HG02885 (cell line): ENCODE results near the gene SH3BGRL2.
"Not testable (repeated sequence)": the region's sequence is repeated elsewhere in the genome, so short reads cannot be mapped to it uniquely, and the experiment has no call there.

Experiments
- ATAC-seq: cut with Tn5 transposase; IDR thresholded peaks from one replicate; pipeline ENCODE4 v1.9.1; 2021; ENCODE audit warnings: mild to moderate bottlenecking; ENCODE audit not compliant: unreplicated experiment, poor library complexity

Gene SH3BGRL2

GRCh38 chr6:79646561-79646960, 15.4 kb downstream of the SH3BGRL2 start:
- no peak for ATAC-seq

GRCh38 chr6:79647741-79648140, 16.6 kb downstream of the SH3BGRL2 start:
- ATAC-seq, result no peak

GRCh38 chr6:79648328-79648727, 17.2 kb downstream of the SH3BGRL2 start:
- ATAC-seq, result no peak

- ATAC-seq, result no peak
Measured at GRCh38 chr6:79649016-79649415, 17.9 kb downstream of the SH3BGRL2 start.

GRCh38 chr6:79650950-79651349, 19.8 kb downstream of the SH3BGRL2 start:
- ATAC-seq, result no peak

- no peak for ATAC-seq
Measured at GRCh38 chr6:79656134-79656533, 25.0 kb downstream of the SH3BGRL2 start.

- ATAC-seq, result no peak
Measured at GRCh38 chr6:79657238-79657637, 26.1 kb downstream of the SH3BGRL2 start.

GRCh38 chr6:79663655-79664054, 32.5 kb downstream of the SH3BGRL2 start:
- not testable (repeated sequence) for ATAC-seq

- ATAC-seq, result no peak
Measured at GRCh38 chr6:79665725-79666551, 34.8 kb downstream of the SH3BGRL2 start.

- ATAC-seq, result no peak
Measured at GRCh38 chr6:79666634-79667033, 35.5 kb downstream of the SH3BGRL2 start.

GRCh38 chr6:79668381-79668780, 37.3 kb downstream of the SH3BGRL2 start:
- ATAC-seq, result peak; percentile 44

GRCh38 chr6:79669766-79670165, 38.6 kb downstream of the SH3BGRL2 start:
- no peak for ATAC-seq

- ATAC-seq, result no peak
Measured at GRCh38 chr6:79670789-79671188, 39.7 kb downstream of the SH3BGRL2 start.

GRCh38 chr6:79671600-79672266, 40.6 kb downstream of the SH3BGRL2 start:
- ATAC-seq, result peak; percentile 47

- ATAC-seq, result no peak
Measured at GRCh38 chr6:79672631-79673111, 41.5 kb downstream of the SH3BGRL2 start.

GRCh38 chr6:79673947-79674346, 42.8 kb downstream of the SH3BGRL2 start:
- no peak for ATAC-seq

- ATAC-seq, result no peak
Measured at GRCh38 chr6:79676785-79677736, 45.9 kb downstream of the SH3BGRL2 start.

- ATAC-seq, result not testable (repeated sequence)
Measured at GRCh38 chr6:79682682-79683081, 51.6 kb downstream of the SH3BGRL2 start.

- ATAC-seq, result no peak
Measured at GRCh38 chr6:79684876-79685275, 53.7 kb downstream of the SH3BGRL2 start.

GRCh38 chr6:79686707-79687309, 55.7 kb downstream of the SH3BGRL2 start:
- no peak for ATAC-seq
